HG03439 (cell line): Measurements from ENCODE around the gene STXBP5.

Experiments
- ATAC-seq: cut with Tn5 transposase; IDR thresholded peaks from one replicate; pipeline ENCODE4 v1.9.1; 2021; ENCODE audit warnings: mild to moderate bottlenecking, moderate library complexity; ENCODE audit not compliant: unreplicated experiment

The STXBP5 gene

DNA sequence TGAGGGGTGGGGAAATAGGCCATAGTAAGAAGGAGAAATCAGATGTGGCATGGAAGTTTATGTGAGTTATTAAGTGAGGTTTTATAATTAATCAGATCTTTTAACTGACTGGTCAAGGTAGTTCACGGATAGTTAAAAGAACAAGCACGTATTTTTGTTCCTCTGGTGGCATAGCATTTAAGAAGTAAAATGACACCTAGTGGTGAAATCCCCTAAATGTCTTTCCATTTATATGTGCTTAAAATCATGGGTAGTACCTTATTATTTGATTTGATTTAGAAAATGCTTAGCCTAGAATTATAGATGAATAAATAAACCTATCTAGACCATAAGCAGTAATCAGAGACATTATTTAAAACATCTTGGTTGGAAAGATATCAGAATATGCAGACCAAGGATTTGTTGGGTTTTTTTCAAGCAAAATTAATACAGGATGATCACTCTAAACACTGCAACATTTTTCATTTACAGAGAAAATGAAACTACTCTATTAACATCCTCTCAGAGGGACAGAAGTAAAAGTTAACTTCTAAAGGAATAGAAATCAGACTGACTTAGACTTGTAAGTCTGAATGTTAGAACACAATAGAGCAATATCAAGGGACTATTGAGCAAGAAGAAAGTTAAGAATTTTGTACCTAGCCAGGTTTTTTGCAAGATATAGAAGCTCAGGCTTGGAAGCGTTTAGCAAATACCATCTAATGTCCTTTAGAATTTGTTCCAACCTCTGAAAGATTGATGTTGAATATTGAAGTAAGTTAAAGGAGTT is 81.1 kb downstream of the STXBP5 start:
- no peak for ATAC-seq

GRCh38 chr6:147287869-147288271 is 83.7 kb downstream of the STXBP5 start:
- ATAC-seq, result no peak

DNA sequence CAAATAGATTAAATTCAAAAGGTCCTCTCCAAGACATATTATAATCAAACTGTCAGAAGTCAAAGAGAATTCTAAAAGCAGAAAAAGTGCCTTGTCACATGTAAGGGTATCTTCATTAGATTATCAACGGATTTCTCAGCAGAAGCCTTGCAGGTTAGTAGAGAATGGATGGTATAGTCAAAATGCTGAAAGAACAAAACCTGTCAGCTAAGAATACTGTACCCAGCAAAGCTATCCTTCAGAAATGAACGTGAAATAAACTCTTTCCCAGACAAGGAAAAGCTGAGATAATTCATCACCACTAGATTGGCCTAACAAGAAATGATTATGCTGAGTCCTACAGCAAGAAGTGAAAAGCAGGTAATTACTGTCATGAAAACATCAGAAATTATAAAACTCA is 92.9 kb downstream of the STXBP5 start:
- no peak for ATAC-seq

DNA sequence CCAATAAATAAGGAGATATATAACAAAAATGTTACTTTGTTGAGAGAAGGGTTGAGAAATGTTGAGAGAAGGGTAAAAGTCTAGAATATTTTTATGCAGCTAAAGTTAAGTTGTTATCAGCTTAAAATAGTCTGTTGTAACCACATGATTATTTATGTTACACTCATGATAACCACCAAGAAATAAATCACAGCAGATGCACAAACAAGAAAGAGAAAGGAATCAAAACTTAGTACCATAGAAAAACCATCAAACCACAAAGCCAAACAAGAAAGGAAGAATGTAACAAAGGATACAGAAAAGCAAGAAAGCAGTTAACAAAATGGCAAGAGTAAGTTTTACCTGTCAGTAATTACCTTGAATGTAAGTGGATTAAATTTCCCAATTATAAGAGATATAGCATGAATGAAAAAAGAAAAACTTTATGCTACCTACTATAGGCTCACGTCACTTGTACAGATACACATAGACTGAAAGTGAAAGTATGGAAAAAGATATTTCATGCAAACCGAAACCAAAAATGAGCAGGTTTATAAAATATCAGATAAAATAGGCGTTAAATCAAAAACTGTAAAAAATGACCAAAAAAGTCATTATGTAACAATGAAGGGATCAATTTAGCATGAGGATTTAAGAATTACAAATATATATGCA is 93.6 kb downstream of the STXBP5 start:
- ATAC-seq, result no peak

- no peak for ATAC-seq
Observed at GRCh38 chr6:147298461-147298860, 94.2 kb downstream of the STXBP5 start.

DNA sequence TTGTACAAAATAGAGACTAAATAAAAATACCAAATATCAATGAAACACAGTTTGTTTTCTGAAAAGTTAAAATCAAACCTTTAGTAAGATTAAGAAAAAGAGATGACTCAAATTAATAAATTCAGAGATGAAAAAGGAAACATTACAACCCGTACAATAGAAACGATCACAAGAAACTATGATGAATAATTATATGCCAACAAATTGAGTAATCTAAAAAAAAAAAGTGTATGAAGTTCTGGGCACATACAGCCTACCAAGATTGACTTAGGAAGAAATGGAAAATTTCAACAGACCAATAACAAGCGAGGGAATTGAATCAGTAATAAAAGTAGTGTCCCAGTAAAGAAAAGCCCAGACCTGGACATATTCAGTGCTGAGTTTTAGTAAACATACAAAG is 94.8 kb downstream of the STXBP5 start:
- no peak for ATAC-seq

DNA sequence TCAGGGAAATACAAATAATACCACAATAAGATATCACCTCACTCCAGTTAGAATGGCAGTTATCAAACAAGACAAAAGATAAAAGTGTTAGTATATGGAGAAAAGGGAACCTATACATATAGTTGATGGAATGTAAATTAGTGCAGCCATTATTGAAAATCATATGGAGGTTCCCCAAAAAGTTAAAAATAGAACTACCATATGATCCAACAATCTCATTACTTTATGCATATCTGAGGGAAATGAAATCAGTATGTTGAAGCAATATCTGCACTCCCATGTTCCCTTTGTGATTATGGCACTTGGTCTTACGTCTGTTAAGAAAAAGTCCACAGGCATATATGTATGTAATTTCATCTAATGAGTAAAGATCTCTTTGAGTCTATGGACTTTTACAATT is 96.9 kb downstream of the STXBP5 start:
- no peak for ATAC-seq

- no peak for ATAC-seq
Observed at GRCh38 chr6:147304016-147304415, 99.8 kb downstream of the STXBP5 start.

DNA sequence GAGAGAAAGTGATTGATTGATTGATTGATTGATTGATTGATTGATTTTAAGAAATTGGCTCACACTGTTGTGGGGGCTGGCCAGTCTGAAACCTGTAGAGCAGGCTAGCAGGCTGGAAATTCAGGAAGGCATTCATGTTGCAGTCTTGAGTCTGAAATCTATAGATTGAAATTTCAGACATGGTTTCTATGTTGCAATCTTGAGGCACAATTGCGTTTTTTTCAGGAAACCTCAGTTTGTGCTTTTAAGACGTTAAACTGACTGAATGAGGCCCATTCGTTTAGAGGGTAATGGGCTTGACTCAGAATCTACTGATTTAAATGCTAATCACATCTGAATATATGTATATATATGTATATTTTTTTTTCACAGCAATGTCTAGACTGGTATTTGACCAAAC is 106.3 kb downstream of the STXBP5 start:
- ATAC-seq, result no peak

DNA sequence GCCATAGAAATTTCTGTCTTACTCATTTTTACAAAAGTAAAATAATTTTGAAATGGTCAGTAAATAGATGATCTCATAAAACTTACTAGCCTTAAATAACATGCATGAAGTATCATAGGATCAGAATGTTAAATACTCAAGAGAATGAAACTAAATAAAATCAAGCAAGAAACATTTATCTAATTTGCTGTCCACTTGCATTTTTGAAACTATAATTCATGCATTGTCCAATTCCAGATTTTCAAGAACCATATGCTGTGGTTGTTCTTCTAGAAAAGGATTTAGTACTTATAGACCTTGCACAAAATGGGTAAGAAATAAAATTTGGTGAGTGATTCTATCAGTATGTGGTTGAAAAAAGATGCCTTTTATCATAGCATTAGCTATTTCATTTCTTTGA is 107.0 kb downstream of the STXBP5 start:
- no peak for ATAC-seq

- ATAC-seq, result no peak
Observed at GRCh38 chr6:147321260-147321659, 117.0 kb downstream of the STXBP5 start.

DNA sequence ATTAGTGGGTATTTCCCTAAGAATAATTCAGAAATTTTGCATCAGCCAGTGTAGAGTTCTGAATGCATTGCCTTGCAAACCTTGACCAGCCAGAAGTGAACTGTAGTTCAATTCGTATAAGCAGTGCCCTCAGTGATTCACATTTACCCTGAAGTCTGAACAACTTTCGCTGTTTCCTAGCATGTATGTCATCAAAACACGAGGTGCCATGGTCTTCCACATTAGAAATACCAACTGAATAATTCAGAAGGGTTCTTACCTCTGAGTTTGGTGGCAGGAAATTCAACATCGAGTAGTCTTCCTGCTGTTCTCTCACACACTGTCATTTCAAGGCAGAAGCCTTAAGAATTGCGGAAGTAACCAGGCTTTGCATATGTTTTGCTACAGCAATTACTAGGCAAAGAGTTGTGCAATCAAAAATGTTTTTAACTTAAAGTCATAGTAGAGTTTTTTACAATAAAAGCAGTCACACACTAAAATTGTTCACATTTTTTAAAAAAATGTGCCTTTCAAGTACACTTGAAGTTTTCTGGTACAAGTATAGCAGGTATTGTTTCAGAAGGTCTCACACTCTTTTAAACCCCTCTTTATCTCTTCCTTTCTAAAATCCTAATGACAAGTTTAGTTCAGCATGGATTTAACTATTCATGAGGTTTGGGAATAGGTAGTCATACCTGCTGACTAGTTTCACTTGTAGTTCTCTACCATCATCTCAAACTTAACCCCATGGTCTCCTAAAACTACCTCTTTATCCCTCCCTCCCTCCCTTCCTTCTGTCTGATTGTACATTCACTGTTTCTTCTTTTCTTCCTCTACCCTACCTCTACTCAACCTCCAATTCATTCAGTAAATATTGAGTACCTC is 118.3 kb downstream of the STXBP5 start:
- ATAC-seq, result peak; percentile 99

DNA sequence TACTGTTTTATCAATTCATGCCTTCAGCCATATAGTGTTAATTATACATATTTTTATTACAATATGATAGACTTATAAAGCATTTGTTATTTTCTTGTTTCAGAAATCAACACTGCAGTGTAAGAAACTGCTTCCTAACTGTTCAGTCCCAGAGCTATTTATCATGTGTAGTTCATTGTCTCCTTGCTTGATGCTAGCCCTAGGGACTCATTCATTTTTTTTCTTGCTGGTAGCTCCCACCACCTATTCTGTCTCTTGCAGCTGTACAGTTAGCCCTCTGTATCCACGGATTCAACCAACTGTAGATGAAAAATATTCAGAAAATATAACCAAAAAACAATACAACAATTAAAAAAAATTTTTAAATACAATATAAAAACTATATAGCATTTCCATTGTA is 121.3 kb downstream of the STXBP5 start:
- no peak for ATAC-seq

DNA sequence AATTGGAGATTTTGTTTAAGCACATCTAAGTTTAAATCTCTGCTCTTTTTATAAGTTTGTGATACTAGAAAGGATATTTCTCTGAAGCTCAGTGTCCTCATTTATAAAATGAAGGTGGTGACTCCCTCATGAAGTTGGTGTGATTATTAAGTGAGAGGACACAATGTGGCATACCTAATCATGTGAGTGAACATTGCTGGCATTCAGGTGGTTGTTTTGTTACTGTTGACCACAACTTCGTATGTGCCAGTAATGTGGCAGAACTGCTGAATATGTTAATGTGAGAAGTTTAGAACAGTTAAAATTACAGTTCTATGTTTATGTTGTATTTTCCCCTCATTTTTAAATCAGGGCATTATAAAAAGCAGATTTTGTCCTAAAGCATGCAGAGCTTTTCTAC is 127.2 kb downstream of the STXBP5 start:
- ATAC-seq, result no peak

- no peak for ATAC-seq
Observed at GRCh38 chr6:147337921-147338320, 133.7 kb downstream of the STXBP5 start.

- no peak for ATAC-seq
Observed at GRCh38 chr6:147341486-147341885, 137.3 kb downstream of the STXBP5 start.

- ATAC-seq, result no peak
Observed at GRCh38 chr6:147345902-147346301, 141.7 kb downstream of the STXBP5 start.

DNA sequence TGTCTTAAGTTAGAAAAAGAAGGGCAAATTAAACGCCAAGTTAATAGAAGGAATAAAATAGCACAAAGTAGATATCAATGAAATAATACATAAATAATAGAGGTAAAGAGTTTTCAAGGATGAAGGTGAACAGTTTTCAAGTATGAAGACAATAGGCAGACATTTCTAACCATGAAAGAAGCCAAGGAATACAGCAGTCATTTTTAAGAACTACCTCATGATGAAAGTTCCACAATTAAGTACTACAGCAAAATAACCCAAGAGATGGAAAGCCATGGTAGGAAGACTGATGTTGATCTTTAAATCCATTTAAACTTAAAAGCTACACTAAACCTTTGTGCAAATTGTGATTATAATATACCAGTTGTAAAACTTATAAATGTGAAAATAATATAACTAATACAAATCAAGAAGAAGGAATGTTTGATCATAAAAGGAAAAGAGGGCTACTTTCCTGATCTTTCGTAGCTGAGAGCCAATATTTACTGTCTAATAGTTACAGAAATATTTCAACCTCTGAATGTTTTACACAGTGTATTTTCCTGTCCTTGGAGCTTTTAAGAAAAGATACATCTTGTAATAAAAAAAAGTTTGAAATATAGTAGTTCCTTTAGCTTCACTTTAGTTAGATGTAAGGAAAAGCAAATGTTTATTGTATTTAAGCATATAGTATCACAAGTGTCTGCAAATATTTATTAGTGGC is 143.1 kb downstream of the STXBP5 start:
- ATAC-seq, result no peak

GRCh38 chr6:147347882-147348575 is 143.8 kb downstream of the STXBP5 start:
- no peak for ATAC-seq

GRCh38 chr6:147361311-147361981 is 157.2 kb downstream of the STXBP5 start:
- ATAC-seq, result no peak
